BLaER1 (cell line): ENCODE data around the gene INAFM2.

ENCODE experiments used
- H3K27ac ChIP-seq: shearing (Covaris generic); formaldehyde crosslinking; 2 replicates; pipeline ENCODE4 v1.8.1; 2022
- H3K27me3 ChIP-seq: shearing (Covaris generic); formaldehyde crosslinking; 2 replicates; pipeline ENCODE4 v1.8.1; 2022
- H3K36me3 ChIP-seq: shearing (Covaris generic); formaldehyde crosslinking; 2 replicates; pipeline ENCODE4 v1.8.1; 2022
- H3K4me1 ChIP-seq: shearing (Covaris generic); formaldehyde crosslinking; 2 replicates; pipeline ENCODE4 v1.8.1; 2022
- H3K4me2 ChIP-seq: shearing (Covaris generic); formaldehyde crosslinking; 2 replicates; pipeline ENCODE4 v1.8.1; 2022
- H3K4me3 ChIP-seq: shearing (Covaris generic); formaldehyde crosslinking; 2 replicates; pipeline ENCODE4 v1.8.1; 2022
- H3K9ac ChIP-seq: shearing (Covaris generic); formaldehyde crosslinking; 2 replicates; pipeline ENCODE4 v1.8.1; 2022
- H3K9me3 ChIP-seq: shearing (Covaris generic); formaldehyde crosslinking; 2 replicates; pipeline ENCODE4 v1.8.1; 2022
- H4K20me1 ChIP-seq: shearing (Covaris generic); formaldehyde crosslinking; 2 replicates; pipeline ENCODE4 v1.8.1; 2022
- Cebpa-rat ChIP-seq: shearing (Covaris generic); IDR thresholded peaks from 2 replicates; pipeline ENCODE4 v1.8.1; 2022

Gene INAFM2

DNA sequence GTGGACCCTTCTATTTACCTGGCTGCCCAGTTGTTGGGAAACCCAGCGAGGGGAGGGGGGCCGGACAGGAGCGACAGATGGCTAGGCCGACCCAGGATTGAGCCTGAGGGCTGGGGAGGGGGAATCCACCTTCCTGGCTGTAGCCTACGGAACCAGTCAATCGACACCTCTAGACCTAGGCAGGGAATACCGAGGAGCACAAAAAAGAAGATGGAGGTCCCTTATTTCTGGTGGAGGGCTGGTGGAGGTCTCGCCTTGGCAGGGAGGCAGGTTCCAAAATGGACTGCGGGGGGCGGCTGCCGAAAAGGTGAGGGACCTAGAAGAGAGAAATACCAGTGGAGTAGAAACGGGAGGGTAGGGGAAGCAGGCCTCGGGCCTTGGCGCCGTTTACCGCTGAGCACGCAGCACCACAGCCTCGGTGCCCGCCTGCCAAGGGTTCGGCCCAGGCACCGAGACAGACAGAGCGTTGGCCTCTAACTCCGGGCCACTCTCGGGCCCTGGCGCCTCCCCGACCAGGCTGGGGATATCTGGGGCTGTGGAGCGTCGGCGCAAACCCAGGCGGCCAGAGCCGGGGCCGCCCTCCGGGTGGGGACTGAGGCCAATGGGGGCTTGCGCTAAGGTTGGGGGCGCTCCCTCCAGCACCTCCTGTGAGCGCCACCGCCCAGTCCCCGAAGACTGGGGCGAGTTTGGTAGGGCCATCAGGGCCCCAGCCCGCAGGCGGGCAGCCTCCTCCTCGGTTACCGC lies 42.3 kb upstream of the INAFM2 start:
- peaks cover 27% of the 10 kb centered on the region for H4K20me1 ChIP-seq
- H3K27me3 ChIP-seq, result peaks cover 72% of the 10 kb centered on the region
- no peak overlapping the region for H3K9ac ChIP-seq
- H3K4me1 ChIP-seq, result peaks cover 61% of the 10 kb centered on the region
- H3K27ac ChIP-seq, result no peak overlapping the region
- no peaks in the 10 kb centered on the region for H3K9me3 ChIP-seq
- peak overlapping the region; percentile 100 for H3K4me2 ChIP-seq
- peak overlapping the region; percentile 73 for H3K4me3 ChIP-seq
- H3K36me3 ChIP-seq, result no peaks in the 10 kb centered on the region
- TF ChIP-seq Cebpa-rat, result no peak

GRCh38 chr15:40281801-40282146 lies 41.7 kb upstream of the INAFM2 start:
- H3K4me2 ChIP-seq, result peak overlapping the region; percentile 100
- H3K27me3 ChIP-seq, result peaks cover 72% of the 10 kb centered on the region
- H3K9ac ChIP-seq, result peak overlapping the region; percentile 58; the same call in 1 of the 2 replicates
- H3K36me3 ChIP-seq, result no peaks in the 10 kb centered on the region
- TF ChIP-seq Cebpa-rat, result no peak
- H3K9me3 ChIP-seq, result no peaks in the 10 kb centered on the region
- no peak overlapping the region for H3K27ac ChIP-seq
- peaks cover 55% of the 10 kb centered on the region for H3K4me1 ChIP-seq
- H3K4me3 ChIP-seq, result peak overlapping the region; percentile 73
- peaks cover 32% of the 10 kb centered on the region for H4K20me1 ChIP-seq

DNA sequence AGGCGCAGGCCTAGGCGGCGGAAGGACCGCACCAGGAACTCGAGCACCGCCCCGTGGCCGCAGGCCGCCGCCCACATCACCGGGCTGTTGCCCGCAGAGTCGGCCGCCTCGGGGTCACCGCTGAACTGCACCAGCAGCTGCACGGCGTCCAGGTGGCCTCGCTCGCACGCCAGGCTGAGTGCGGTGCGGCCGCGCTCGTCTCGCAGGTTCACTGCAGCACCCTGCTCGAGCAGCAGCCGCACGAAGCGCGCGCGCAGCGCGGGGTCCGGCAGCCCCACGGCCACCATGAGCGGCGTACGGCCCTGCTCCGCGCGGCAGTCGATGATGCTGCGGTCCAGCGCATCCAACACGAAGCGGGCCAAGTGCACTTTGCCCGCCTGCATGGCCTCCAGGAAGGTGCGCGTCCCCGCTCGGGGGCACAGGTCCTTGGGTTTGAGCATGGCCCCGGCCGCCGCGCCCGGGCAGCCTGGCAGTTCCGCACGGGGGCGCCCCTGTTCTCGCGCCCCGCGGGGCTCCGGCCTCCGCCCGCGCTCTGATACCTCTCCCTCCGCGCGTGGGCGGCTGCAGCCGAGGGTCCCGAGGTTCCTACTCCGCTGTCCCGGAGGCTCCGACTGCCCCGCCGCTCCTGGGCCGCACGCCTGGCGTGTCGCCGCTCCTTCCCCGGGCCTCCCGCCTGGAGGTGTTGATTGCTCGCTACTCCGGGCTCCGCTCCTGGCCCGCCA lies 41.2 kb upstream of the INAFM2 start:
- peak overlapping the region; percentile 100 for H3K4me2 ChIP-seq
- H3K4me1 ChIP-seq, result peaks cover 50% of the 10 kb centered on the region
- peak overlapping the region; percentile 73 for H3K4me3 ChIP-seq
- no peak for TF ChIP-seq Cebpa-rat
- H3K9me3 ChIP-seq, result no peaks in the 10 kb centered on the region
- peaks cover 72% of the 10 kb centered on the region for H3K27me3 ChIP-seq
- peaks cover 35% of the 10 kb centered on the region for H4K20me1 ChIP-seq
- peak overlapping the region; percentile 58; the same call in 1 of the 2 replicates for H3K9ac ChIP-seq
- no peaks in the 10 kb centered on the region for H3K36me3 ChIP-seq
- no peak overlapping the region for H3K27ac ChIP-seq

- Histone ChIP-seq H3K27ac (no peak within 1 kb of the TSS), H4K20me1 (peaks cover 35% of the 10 kb centered on the region), H3K4me1 (peaks cover 43% of the 10 kb centered on the region), H3K4me3 (peak within 1 kb of the TSS; percentile 73), H3K9me3 (no peaks in the 10 kb centered on the region), H3K27me3 (peaks cover 66% of the 10 kb centered on the region), H3K4me2 (peak within 1 kb of the TSS; percentile 100), H3K9ac (peak within 1 kb of the TSS; percentile 58; the same call in 1 of the 2 replicates), H3K36me3 (no peaks in the 10 kb centered on the region)
- TF ChIP-seq Cebpa-rat, result no peak
These were observed 40.5 kb upstream of the INAFM2 start, which contains the start of gene ANKRD63 for GRCh38 chr15:40282869-40283614. Gene ANKRD63 (minus strand): TSS chr15:40283064. CDS start chr15:40282586, 478 bp downstream.

DNA sequence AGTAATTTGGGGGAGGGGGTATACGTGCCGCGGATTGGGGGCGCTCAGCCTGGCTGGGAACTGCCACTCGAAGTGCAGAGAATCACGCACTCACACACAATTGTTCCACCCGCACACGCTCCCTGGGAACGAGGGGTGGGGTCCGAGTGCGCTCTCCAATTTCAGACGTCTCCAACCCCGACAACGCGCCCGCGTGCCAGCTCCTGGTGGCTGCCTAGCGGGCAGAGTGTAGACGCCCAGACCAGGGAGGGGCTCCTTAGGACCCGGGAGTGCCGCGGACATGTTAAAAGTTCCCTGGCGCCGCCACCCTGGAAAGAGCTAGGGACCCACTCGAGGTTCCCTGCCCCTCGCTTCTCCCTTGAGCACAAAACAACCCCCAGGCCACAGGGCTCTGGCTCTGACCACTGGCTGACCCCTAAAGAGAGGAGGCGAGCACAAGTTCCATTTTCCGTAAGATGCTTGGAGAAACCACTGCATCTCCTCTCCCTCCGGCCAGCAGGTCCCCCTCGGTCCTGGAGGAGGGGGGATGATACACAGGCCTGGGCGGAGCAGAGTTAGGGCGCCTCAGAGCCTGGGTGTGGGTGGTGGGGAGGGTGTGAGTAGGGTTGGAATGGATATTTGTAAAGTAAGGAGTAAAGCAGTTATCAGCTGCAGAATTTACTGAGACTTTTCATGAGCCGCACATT lies 39.7 kb upstream of the INAFM2 start:
- no peaks in the 10 kb centered on the region for H3K9me3 ChIP-seq
- peak overlapping the region; percentile 100 for H3K4me2 ChIP-seq
- peaks cover 35% of the 10 kb centered on the region for H4K20me1 ChIP-seq
- peaks cover 65% of the 10 kb centered on the region for H3K27me3 ChIP-seq
- H3K4me1 ChIP-seq, result peaks cover 36% of the 10 kb centered on the region
- H3K36me3 ChIP-seq, result peaks cover 6% of the 10 kb centered on the region; the same call in 1 of the 2 replicates
- TF ChIP-seq Cebpa-rat, result no peak
- H3K9ac ChIP-seq, result peak overlapping the region; percentile 58; the same call in 1 of the 2 replicates
- H3K4me3 ChIP-seq, result peak overlapping the region; percentile 73
- no peak overlapping the region for H3K27ac ChIP-seq

GRCh38 chr15:40285151-40285550 lies 38.3 kb upstream of the INAFM2 start:
- no peak overlapping the region for H3K4me3 ChIP-seq
- no peak for TF ChIP-seq Cebpa-rat
- no peak overlapping the region for H3K27ac ChIP-seq
- H3K9me3 ChIP-seq, result no peaks in the 10 kb centered on the region
- peaks cover 12% of the 10 kb centered on the region; the same call in 1 of the 2 replicates for H3K36me3 ChIP-seq
- peaks cover 34% of the 10 kb centered on the region for H4K20me1 ChIP-seq
- no peak overlapping the region for H3K4me2 ChIP-seq
- H3K9ac ChIP-seq, result no peak overlapping the region
- peaks cover 56% of the 10 kb centered on the region for H3K27me3 ChIP-seq
- H3K4me1 ChIP-seq, result peaks cover 34% of the 10 kb centered on the region

GRCh38 chr15:40285554-40286011 lies 37.9 kb upstream of the INAFM2 start:
- H3K4me1 ChIP-seq, result peaks cover 38% of the 10 kb centered on the region
- H4K20me1 ChIP-seq, result peaks cover 30% of the 10 kb centered on the region
- no peak overlapping the region for H3K4me2 ChIP-seq
- peaks cover 12% of the 10 kb centered on the region; the same call in 1 of the 2 replicates for H3K36me3 ChIP-seq
- no peaks in the 10 kb centered on the region for H3K9me3 ChIP-seq
- H3K4me3 ChIP-seq, result no peak overlapping the region
- no peak for TF ChIP-seq Cebpa-rat
- H3K9ac ChIP-seq, result no peak overlapping the region
- no peak overlapping the region for H3K27ac ChIP-seq
- H3K27me3 ChIP-seq, result peaks cover 51% of the 10 kb centered on the region

GRCh38 chr15:40286061-40286532 lies 37.4 kb upstream of the INAFM2 start:
- Histone ChIP-seq H3K27ac (no peak overlapping the region), H3K4me2 (no peak overlapping the region)

GRCh38 chr15:40286794-40287193 lies 36.7 kb upstream of the INAFM2 start:
- Histone ChIP-seq H3K36me3 (peaks cover 14% of the 10 kb centered on the region; the same call in 1 of the 2 replicates), H3K9ac (no peak overlapping the region), H3K9me3 (no peaks in the 10 kb centered on the region), H3K27ac (no peak overlapping the region), H4K20me1 (peaks cover 18% of the 10 kb centered on the region), H3K4me3 (no peak overlapping the region), H3K4me1 (peaks cover 31% of the 10 kb centered on the region), H3K4me2 (no peak overlapping the region), H3K27me3 (peaks cover 39% of the 10 kb centered on the region)
- no peak for TF ChIP-seq Cebpa-rat

More at GRCh38 chr15:40286061-40286532, 37.4 kb upstream of the INAFM2 start:
- no peak overlapping the region for H3K4me3 ChIP-seq
- H3K36me3 ChIP-seq, result peaks cover 12% of the 10 kb centered on the region; the same call in 1 of the 2 replicates
- no peak overlapping the region for H3K9ac ChIP-seq
- TF ChIP-seq Cebpa-rat, result no peak
- H4K20me1 ChIP-seq, result peaks cover 25% of the 10 kb centered on the region
- H3K27me3 ChIP-seq, result peaks cover 46% of the 10 kb centered on the region
- H3K9me3 ChIP-seq, result no peaks in the 10 kb centered on the region
- H3K4me1 ChIP-seq, result peaks cover 38% of the 10 kb centered on the region
